Fibroblast of pulmonary artery (primary cell): Measurements from ENCODE around the gene PTCD1.

Source experiments
- DNase-seq: peaks from one replicate; pipeline ENCODE4 v3.0.0-alpha.2; 2010; ENCODE audit warnings: low read depth
- H3K4me3 ChIP-seq: replicated peaks from 2 replicates; pipeline ENCODE4 v1.5.1; 2011; ENCODE audit warnings: low read depth, mild to moderate bottlenecking, control low read depth, low read length, moderate library complexity
- TF ChIP-seq, protein P1 (sequence below): IDR thresholded peaks from 2 replicates; pipeline ENCODE4 v1.5.1; 2011; ENCODE audit warnings: mild to moderate bottlenecking, control low read depth, low read length, inconsistent platforms; ENCODE audit errors: missing control alignments

Gene PTCD1

DNA sequence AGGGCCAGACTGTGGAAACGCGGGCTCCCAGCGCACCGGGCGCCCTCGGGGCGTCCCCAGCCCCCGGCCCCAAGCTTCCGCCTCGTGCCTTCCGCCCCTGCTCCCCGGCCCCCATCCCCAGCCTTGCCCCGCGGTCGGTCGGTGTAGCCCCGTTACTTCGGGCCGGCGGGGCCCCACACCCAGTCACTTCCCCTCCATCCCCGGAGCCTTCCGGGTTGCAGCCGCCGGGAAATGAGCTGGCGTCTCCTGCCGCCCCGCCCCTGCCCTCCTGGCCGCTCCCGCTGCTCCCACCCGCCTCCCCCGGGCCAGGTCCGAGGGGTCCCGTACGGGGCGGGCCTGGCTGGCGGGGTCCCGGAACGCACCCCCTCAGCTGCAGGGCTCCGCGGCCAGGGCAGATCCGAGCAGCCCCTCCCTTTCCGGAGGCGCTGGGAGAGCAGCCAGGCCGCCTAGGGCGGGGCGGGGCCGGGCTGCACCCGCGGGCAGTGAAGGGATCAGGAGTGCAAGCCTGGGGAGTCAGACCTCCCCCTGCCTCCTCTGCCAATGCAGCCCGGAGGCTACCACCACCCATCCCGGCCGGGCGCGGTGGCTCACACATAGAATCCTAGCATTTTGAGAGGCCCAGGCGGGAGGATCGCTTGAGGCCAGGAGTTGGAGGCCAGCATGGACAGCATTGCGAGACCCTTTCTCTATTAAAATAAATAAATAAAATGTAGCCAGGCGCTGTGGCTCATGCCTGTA is 63.4 kb downstream of the PTCD1 start:
- peak overlapping the region; percentile 70 for H3K4me3 ChIP-seq
- DNase-seq = peak; percentile 76
- TF ChIP-seq, protein P1, sequence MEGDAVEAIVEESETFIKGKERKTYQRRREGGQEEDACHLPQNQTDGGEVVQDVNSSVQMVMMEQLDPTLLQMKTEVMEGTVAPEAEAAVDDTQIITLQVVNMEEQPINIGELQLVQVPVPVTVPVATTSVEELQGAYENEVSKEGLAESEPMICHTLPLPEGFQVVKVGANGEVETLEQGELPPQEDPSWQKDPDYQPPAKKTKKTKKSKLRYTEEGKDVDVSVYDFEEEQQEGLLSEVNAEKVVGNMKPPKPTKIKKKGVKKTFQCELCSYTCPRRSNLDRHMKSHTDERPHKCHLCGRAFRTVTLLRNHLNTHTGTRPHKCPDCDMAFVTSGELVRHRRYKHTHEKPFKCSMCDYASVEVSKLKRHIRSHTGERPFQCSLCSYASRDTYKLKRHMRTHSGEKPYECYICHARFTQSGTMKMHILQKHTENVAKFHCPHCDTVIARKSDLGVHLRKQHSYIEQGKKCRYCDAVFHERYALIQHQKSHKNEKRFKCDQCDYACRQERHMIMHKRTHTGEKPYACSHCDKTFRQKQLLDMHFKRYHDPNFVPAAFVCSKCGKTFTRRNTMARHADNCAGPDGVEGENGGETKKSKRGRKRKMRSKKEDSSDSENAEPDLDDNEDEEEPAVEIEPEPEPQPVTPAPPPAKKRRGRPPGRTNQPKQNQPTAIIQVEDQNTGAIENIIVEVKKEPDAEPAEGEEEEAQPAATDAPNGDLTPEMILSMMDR = no peak

DNA sequence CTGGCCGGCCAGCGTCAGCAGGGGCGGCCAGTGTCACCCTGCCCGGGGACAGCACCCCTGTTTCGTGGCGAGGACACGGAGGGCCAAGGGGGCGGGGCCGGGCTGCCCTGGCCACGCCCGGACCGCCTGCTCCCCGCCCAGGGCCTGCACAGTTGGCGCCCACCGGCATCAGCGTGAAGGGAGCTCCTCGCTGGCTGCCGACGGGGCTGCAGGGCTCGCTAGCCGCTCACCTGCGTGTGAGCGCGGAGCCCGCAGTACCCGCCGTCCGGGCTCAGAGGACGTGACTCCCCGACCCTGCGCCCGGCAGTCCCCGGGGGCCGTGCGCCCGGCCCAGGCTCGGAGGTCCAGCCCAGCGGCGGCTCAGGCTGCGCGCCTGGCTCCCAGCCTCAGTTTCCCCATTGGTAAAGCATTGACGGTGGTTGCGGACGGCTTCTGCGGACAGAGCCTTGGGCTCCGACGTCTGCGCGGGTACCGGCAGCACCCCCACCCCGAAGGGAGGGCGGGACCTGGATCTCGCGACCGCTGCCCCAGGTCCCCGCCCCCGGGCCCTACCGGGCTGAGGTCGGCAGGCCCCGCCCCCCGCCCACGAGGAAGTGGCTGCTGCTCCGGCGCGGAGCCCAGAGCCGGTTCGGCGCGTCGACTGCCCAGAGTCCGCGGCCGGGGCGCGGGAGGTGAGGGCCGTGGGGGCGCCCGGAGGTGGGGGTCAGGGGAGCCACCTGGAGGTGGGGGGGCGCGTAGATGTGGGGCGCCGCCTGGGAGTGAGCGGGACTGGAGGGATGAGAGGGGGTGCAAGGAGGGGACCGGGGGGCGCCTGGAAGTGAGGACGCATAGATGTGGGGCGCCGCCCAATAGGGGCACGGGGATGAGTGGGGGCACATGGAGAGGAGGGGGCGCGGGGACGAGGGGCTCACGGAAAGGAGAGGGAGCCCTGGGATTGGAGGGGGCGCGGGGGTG is 64.2 kb downstream of the PTCD1 start, which contains the start of gene ARPC1B:
Gene ARPC1B, plus strand, starts transcription at position 620 of the 954 bp plus-strand sequence. CDS start 10,985 bp downstream, outside the sequence.
- H3K4me3 ChIP-seq = peak within 1 kb of the TSS; percentile 70
- DNase-seq = peak; percentile 75
- TF ChIP-seq, protein P1 = no peak

DNA sequence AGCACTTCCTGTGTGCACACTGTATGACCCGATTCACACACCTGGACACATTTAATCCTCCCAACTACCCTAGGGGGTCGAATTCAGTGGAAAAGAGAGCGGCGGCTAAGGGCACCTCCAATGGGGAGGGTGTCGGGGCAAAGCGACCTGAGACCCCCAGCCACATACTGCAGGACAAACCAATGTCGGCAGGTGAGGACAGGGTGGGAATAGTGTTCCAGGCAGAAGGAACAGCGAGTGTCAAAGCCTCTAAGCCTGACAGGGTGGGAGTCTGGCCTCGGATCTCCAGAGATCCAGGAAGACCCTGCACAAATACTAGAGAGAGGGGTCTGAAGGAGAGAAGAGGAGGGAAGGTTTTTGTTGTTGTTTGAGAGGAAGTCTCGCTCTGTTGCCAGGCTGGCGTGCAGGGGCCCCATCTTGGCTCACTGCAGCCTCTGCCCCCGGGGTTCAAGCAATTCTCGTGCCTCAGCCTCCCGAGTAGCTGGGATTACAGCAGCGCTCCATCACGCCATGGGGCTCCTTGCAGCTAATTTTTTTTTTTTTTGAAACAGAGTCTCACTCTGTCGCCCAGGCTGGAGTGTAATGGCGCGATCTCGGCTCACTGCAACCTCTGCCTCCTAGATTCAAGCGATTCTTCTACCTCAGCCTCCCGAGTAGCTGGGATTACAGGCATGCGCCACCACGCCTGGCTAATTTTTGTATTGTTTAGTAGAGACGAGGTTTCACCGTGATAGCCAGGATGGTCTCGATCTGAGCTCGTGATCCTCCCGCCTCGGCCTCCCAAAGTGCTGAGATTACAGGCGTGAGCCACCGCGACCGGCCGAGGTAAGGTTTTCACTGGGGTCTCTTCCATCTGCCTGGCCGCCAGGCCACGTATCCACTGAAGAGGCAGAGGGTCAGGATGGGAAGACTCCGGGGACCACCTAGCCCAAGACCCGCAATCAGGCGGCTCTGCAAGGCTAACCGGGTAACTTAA is 65.2 kb downstream of the PTCD1 start:
- TF ChIP-seq, protein P1 = no peak
- H3K4me3 ChIP-seq = peak overlapping the region; percentile 70
- DNase-seq = no peak

DNA sequence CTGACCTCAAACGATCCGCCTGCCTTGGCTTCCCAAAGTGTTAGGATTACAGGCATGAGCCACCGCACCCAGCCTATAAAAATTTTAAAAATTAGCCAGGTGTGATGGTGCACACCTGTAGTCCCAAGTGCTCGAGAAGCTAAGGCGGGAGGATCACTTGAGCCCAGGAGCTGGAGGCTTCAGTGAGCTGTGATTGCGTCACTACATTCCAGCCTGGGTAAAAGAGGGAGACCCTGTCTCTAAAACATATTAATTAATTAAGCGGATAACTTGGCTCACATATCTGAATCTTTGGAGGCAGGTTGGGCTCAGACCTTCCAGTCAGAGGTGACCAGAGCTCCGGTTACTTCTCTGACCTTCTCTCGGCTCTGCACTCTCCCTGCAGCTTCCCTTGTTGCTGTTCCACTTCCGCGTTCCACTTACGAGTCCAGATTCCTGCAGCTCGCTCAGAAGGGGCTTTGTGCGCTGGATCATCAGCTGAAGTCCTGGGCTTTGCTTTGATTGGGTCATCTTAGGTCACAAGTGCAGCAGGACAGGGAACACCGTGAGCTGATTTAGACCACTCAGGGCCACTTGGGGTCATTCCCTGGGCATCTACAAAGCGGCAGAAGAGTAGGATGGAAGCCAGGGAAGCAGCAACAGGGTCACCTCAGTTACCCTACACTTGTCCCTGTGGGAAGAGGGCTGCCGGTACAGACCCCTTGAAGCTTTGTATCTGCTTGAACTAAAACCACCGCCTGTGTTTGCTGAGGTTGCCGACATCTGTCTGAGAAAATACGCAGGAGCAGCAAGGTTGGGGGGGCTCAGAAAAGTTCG is 66.1 kb downstream of the PTCD1 start:
- no peak overlapping the region for H3K4me3 ChIP-seq
- DNase-seq = no peak
- TF ChIP-seq, protein P1 = no peak

DNA sequence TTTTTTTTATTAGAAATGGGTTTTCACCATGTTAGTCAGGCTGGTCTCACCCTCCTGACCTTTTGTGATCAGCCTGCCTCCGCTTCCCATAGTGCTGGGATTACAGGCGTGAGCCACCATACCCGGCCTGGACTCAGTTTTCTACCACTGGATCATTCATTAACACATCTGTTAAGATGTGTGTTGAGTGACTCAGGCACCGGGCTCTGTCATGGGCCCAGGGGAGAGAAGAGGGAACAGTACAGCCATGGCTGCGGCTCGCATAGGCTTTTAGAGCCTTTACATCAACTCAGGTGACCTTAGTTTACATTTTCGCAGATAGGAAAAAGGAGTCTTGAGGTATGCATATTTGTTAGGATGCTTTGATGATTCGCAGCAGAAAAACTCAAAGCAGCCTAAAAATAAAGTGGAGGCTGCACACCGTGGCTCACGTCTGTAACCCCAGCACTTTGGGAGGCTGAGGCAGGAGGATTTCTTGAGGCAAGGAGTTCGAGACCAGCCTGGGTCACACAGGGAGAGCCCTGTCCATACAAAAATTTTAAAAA is 67.2 kb downstream of the PTCD1 start:
- no peak for DNase-seq
- H3K4me3 ChIP-seq = no peak overlapping the region
- TF ChIP-seq, protein P1 = no peak
